ENCODE data around the gene GDF9.

GDF9 gene

GRCh38 chr5:132825033-132825833 lies 41.0 kb downstream of the GDF9 start:
- no peak for TF ChIP-seq POLR2AphosphoS5 (IDR thresholded peaks at IDR 0.05; ENCODE audit: low read depth)
- no peak for TF ChIP-seq GABPA (IDR thresholded peaks at IDR 0.05; ENCODE audit: low read depth)
- no peak for TF ChIP-seq CTCF (IDR thresholded peaks at IDR 0.05; ENCODE audit: insufficient read depth, low read length)
- no peak for TF ChIP-seq REST (IDR thresholded peaks at IDR 0.05; ENCODE audit: insufficient replicate concordance, low read depth)
- TF ChIP-seq SPI1 (IDR thresholded peaks at IDR 0.05; ENCODE audit: borderline replicate concordance, low read depth): no peak
- DNase-seq (ENCODE audit: low read depth in 1 of 2, low spot score in 1 of 2): no peak
- H3K27ac ChIP-seq (replicated peaks): no peak overlapping the region
- H3K4me3 ChIP-seq (replicated peaks; ENCODE audit: insufficient read depth, low read length): no peak overlapping the region; the same call in 1 of the 2 replicates
- H3K27me3 ChIP-seq (ENCODE audit: insufficient read depth, poor library complexity, severe bottlenecking): peaks cover 2% of the 10 kb centered on the region

GRCh38 chr5:132824426-132824825 lies 41.8 kb downstream of the GDF9 start:
- no peak for DNase-seq (ENCODE audit: low read depth in 1 of 2, low spot score in 1 of 2)
- no peak overlapping the region for H3K27ac ChIP-seq (replicated peaks)
- TF ChIP-seq POLR2AphosphoS5 (IDR thresholded peaks at IDR 0.05; ENCODE audit: low read depth): no peak
- TF ChIP-seq CTCF (IDR thresholded peaks at IDR 0.05; ENCODE audit: insufficient read depth, low read length): no peak
- no peak for TF ChIP-seq GABPA (IDR thresholded peaks at IDR 0.05; ENCODE audit: low read depth)
- TF ChIP-seq SPI1 (IDR thresholded peaks at IDR 0.05; ENCODE audit: borderline replicate concordance, low read depth): no peak
- TF ChIP-seq REST (IDR thresholded peaks at IDR 0.05; ENCODE audit: insufficient replicate concordance, low read depth): no peak
- H3K4me3 ChIP-seq (replicated peaks; ENCODE audit: insufficient read depth, low read length): no peak overlapping the region
- peaks cover 2% of the 10 kb centered on the region for H3K27me3 ChIP-seq (ENCODE audit: insufficient read depth, poor library complexity, severe bottlenecking)

- TF ChIP-seq REST (IDR thresholded peaks at IDR 0.05; ENCODE audit: insufficient replicate concordance, low read depth): no peak
- no peak for TF ChIP-seq CTCF (IDR thresholded peaks at IDR 0.05; ENCODE audit: insufficient read depth, low read length)
- no peak for TF ChIP-seq POLR2AphosphoS5 (IDR thresholded peaks at IDR 0.05; ENCODE audit: low read depth)
- no peak for TF ChIP-seq SPI1 (IDR thresholded peaks at IDR 0.05; ENCODE audit: borderline replicate concordance, low read depth)
- TF ChIP-seq GABPA (IDR thresholded peaks at IDR 0.05; ENCODE audit: low read depth): no peak
- no peak for DNase-seq (ENCODE audit: low read depth in 1 of 2, low spot score in 1 of 2)
- Histone ChIP-seq H3K27ac (replicated peaks) (no peak overlapping the region), H3K27me3 (ENCODE audit: insufficient read depth, poor library complexity, severe bottlenecking) (peaks cover 2% of the 10 kb centered on the region), H3K4me3 (replicated peaks; ENCODE audit: insufficient read depth, low read length) (peak overlapping the region; percentile 31)
Measured at GRCh38 chr5:132823481-132824050, 42.7 kb downstream of the GDF9 start.
